ENCODE measurements around the gene FKBP2. TPM values are rescaled to one million over a fixed set of nuclear protein-coding genes. Genes with fewer than 3 reads are reported as not detected.

FKBP2 gene
- total RNA-seq, 1 donor from 2014 or later = 41.5 TPM

DNA sequence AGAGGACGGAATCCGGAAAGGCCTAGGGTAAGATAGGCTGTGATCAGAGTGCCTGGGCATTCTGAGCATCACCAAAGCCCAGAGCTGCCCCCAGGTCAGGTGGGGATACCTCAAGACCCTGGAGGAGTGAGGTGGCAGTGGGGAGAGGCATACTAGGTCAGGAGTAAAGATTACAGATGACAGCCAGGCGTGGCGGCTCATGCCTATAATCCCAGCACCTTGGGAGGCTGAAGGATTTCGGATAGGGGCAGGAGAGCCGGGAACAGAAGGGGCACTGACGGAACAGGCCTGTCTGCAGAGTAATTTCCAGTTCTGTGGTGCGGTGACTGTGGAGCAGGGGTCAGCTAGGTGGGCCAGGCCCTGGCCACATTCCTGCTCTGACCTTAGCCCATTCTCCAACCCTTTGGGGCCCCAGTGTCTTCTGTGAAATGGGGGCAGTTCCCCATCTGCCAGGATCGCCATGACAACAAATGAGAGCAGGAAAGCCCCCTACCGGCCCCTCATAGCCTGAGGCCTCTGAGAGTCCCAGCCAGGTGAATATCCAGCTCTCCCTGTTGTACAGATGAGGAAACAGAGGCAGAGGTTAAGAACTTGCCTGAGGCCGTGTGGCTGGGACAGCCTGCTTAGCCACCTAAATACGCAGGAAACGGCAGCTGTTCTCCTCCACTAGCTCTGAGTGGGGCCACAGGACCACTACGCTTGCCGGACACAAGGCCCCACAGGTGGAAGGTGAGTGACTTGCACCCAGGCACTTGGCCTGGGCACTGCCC lies 34.3 kb downstream of the FKBP2 start:
- Mint-ChIP-seq H3K27me3 (ENCODE audit: low read depth, unreplicated experiment) (no peaks in the 10 kb centered on the region), H3K36me3 (ENCODE audit: low read depth, unreplicated experiment) (peaks cover 7% of the 10 kb centered on the region), H3K4me1 (ENCODE audit: low read depth, unreplicated experiment) (peaks cover 4% of the 10 kb centered on the region), H3K27ac (ENCODE audit: unreplicated experiment) (no peak overlapping the region), H3K9me3 (ENCODE audit: unreplicated experiment) (no peaks in the 10 kb centered on the region), H3K4me3 (ENCODE audit: unreplicated experiment) (no peak overlapping the region)
- Histone ChIP-seq H3K9ac (ENCODE audit: low read length) (no peak overlapping the region), H4K20me1 (ENCODE audit: insufficient read depth, low read length) (no peaks in the 10 kb centered on the region), H3K4me2 (ENCODE audit: low read length) (no peak overlapping the region), H3K27ac (ENCODE audit: low read depth, low read length) (no peak overlapping the region), H2AFZ (ENCODE audit: low read depth, low read length) (no peak overlapping the region), H3K27me3 (ENCODE audit: insufficient read depth, low read length) (no peaks in the 10 kb centered on the region), H3K4me1 (ENCODE audit: insufficient read depth, low read length) (peaks cover 17% of the 10 kb centered on the region), H3K4me3 (ENCODE audit: insufficient read depth, low read depth, low read length) (no peak overlapping the region), H3K36me3 (ENCODE audit: insufficient read depth, low read length) (no peaks in the 10 kb centered on the region), H3K79me2 (ENCODE audit: insufficient read depth, low read length) (peaks cover 7% of the 10 kb centered on the region), H3K9me3 (ENCODE audit: insufficient read depth, low read depth, low read length) (no peaks in the 10 kb centered on the region)
- TF ChIP-seq, protein P1, sequence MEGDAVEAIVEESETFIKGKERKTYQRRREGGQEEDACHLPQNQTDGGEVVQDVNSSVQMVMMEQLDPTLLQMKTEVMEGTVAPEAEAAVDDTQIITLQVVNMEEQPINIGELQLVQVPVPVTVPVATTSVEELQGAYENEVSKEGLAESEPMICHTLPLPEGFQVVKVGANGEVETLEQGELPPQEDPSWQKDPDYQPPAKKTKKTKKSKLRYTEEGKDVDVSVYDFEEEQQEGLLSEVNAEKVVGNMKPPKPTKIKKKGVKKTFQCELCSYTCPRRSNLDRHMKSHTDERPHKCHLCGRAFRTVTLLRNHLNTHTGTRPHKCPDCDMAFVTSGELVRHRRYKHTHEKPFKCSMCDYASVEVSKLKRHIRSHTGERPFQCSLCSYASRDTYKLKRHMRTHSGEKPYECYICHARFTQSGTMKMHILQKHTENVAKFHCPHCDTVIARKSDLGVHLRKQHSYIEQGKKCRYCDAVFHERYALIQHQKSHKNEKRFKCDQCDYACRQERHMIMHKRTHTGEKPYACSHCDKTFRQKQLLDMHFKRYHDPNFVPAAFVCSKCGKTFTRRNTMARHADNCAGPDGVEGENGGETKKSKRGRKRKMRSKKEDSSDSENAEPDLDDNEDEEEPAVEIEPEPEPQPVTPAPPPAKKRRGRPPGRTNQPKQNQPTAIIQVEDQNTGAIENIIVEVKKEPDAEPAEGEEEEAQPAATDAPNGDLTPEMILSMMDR (IDR thresholded peaks at IDR 0.05; ENCODE audit: insufficient read depth, low read depth, low read length) = no peak
- no peak for TF ChIP-seq EZH2 (IDR thresholded peaks at IDR 0.05; ENCODE audit: insufficient read depth, low read length)
- FAIRE-seq = no peak
- no peak for DNase-seq (ENCODE audit: low read depth)

DNA sequence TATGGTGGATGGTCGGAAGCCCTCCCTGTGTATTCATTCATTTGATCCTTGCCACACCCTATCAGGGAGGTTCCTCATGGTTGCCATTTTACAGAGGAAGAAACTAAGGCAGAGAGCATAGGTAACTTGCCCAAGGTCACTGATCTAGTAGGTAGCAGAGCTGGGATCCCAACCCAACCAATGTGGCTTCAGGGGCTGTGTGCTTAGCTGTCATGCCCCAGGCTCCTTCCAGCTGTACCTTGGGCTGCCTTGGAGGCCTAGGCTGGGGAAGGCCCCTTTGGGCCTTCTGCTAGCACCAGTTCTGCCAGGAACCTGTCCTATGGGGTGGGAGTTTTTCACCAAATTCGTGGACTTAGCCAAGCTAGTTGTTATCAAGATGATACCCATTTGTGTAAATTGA lies 34.9 kb downstream of the FKBP2 start:
- Mint-ChIP-seq H3K27ac (ENCODE audit: unreplicated experiment) (no peak overlapping the region), H3K4me1 (ENCODE audit: low read depth, unreplicated experiment) (peaks cover 4% of the 10 kb centered on the region), H3K9me3 (ENCODE audit: unreplicated experiment) (no peaks in the 10 kb centered on the region), H3K4me3 (ENCODE audit: unreplicated experiment) (no peak overlapping the region), H3K27me3 (ENCODE audit: low read depth, unreplicated experiment) (no peaks in the 10 kb centered on the region), H3K36me3 (ENCODE audit: low read depth, unreplicated experiment) (peaks cover 7% of the 10 kb centered on the region)
- FAIRE-seq = no peak
- Histone ChIP-seq H3K9me3 (ENCODE audit: insufficient read depth, low read depth, low read length) (no peaks in the 10 kb centered on the region), H3K79me2 (ENCODE audit: insufficient read depth, low read length) (peaks cover 7% of the 10 kb centered on the region), H3K27me3 (ENCODE audit: insufficient read depth, low read length) (no peaks in the 10 kb centered on the region), H3K27ac (ENCODE audit: low read depth, low read length) (no peak overlapping the region), H2AFZ (ENCODE audit: low read depth, low read length) (no peak overlapping the region), H3K9ac (ENCODE audit: low read length) (no peak overlapping the region), H3K4me3 (ENCODE audit: insufficient read depth, low read depth, low read length) (no peak overlapping the region), H3K36me3 (ENCODE audit: insufficient read depth, low read length) (no peaks in the 10 kb centered on the region), H4K20me1 (ENCODE audit: insufficient read depth, low read length) (no peaks in the 10 kb centered on the region), H3K4me1 (ENCODE audit: insufficient read depth, low read length) (peaks cover 12% of the 10 kb centered on the region), H3K4me2 (ENCODE audit: low read length) (no peak overlapping the region)
- DNase-seq (ENCODE audit: low read depth) = no peak
- no peak for TF ChIP-seq EZH2 (IDR thresholded peaks at IDR 0.05; ENCODE audit: insufficient read depth, low read length)
- TF ChIP-seq, protein P1 (IDR thresholded peaks at IDR 0.05; ENCODE audit: insufficient read depth, low read depth, low read length) = no peak
